GM11168 (cell line): ENCODE data around the gene PRAC2.
"Not testable (repeated sequence)": the region's sequence is repeated elsewhere in the genome, so short reads cannot be mapped to it uniquely, and the experiment has no call there.

ENCODE experiments used
- in situ Hi-C: fragments of 300-500 bp; cut with MboI; formaldehyde crosslinking; loops from one replicate; pipeline ENCODE4 v1.12.0; 2022; ENCODE audit warnings: low sequenced_read_pairs; ENCODE audit not compliant: unreplicated experiment

The PRAC2 gene

DNA sequence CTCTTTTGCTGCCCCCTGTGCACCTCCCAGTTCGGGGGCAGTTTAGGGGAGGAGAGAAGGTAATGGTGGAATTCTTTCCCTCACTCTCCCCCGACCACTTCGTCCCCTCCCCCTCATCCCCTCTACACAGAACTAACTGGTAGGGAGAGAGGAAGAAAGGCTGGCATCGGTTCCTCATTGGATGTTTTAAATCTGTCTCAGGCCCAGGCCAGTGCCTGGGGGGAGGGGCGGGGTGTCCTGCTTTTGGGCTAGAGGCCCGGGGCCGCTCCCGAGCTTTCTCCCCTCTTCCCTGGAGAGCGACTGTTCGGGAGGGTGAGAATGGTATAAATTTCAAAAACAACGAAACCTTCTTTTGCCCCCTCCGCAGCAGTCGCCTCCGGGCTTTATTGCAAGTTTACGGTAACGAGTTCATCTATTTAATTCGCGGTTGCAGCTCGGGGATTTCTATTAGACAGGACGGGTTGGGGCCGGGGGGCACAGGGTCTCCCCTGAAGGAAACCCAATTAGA lies at the start of gene PRAC2:
PRAC2 (plus strand) TSS at position 271 of the 508 bp plus-strand sequence. CDS start 1,226 bp downstream, outside the sequence.
- in situ Hi-C loops = no loop called here

DNA sequence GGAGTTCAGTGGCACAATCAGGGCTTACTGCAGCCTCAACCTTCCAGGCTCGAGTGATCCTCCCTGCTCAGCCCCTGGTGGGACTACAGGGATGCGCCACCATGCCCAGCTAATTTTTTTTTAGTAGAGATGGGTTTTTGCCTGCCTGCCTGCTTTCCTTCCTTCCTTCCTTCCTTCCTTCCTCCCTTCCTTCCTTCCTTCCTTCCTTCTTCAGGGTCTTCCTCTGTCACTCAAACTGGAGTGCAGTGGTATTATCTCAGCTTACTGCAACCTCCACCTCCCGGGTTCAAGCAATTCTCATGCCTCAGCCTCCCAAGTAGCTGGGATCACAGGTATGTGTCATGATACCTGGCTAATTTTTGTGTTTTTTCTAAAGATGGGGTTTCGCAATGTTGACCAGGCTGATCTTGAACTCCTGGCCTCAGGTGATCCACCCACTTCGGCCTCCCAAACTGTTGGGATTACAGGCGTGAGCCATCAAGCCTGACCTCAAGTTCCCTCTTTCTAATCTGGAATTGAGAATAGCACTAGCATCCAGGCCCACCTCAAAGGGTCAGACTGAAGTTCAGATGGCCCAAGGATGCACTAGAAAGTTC lies 45.9 kb upstream of the PRAC2 start:
- in situ Hi-C loops = loop anchor here (5.0 kb wide), 1 partner anchor 205 kb away; no protein-coding TSS in a partner anchor

DNA sequence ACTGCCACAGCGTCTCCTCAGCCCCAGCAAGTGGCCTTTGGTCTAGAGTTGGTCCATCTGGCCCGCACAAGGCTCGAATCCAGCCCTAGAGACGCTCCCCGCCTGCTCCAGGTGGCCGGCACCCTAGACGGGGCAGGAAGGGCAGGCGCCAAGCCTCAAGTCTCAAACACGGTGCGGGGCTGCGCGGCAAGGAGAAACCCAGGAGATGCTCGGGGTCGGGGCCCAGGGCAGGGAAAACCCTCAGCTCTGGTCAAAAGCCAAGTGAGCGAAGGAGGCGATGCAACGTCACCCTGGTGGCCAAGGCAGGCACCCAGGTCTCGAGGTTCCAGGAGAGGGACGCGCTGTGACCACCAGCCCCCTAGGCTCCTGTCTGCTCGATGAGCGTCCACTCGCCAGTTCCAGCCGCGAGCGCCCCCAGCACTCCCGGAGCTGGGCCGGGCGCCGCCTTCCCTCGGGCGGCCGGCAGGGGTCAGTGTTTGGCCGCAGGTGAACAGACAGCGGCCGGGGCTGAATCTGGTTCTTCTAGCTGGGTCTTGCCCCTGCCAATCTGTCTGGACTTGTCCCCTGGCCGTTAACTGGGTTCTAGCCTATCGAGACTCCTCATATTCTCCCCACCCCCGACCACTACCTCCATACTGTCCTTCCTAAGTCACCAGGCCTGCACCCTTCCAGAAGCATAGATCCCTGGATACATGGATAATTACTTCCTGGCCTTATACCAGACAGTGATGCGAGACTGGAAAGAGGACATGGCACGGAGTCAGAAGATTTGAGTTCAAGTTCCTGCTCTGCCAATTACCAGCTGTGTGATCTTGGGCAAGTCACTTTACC lies 44.6 kb upstream of the PRAC2 start:
- in situ Hi-C loops = loop anchor here (5.0 kb wide), 1 partner anchor 204 kb away; no protein-coding TSS in a partner anchor

DNA sequence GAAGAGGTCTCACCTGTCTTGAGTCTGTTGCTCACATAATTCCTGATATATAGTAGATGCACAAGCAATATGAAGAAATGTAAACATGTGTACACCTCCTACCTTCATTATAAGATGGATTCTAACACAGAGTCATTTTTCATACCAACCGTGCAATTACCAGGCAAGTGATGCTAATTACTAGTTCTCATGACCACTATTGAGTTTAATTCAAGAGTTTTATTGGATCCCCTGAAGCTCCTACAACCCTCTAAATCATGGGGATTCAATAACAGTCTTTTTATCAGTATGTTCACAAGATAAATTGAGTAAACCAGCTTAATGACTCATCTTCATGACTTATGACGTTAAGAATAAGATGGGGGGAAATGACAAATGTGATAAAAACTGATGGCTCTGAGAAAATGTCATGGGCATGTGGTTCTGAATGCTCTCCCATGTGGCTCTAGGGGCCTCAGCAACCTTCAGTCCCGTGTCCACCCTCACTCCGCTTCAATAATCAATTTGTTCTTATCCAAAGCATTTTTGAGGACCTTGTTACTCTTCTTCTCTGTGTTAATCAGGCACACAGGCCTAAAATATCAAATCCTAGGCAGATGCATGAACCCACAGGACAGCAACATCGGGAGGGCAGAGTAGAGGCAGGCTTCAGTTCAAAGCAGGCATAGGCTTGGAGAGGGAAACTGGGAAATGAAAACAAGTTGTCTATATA lies 43.4 kb upstream of the PRAC2 start:
- in situ Hi-C loops = loop anchor here (5.0 kb wide), 1 partner anchor 203 kb away; no protein-coding TSS in a partner anchor

- in situ Hi-C loops = no loop called here
Observed at GRCh38 chr17:48681609-48682008, 41.4 kb upstream of the PRAC2 start.

- in situ Hi-C loops = no loop called here
Observed at GRCh38 chr17:48690655-48691054, 32.3 kb upstream of the PRAC2 start.

DNA sequence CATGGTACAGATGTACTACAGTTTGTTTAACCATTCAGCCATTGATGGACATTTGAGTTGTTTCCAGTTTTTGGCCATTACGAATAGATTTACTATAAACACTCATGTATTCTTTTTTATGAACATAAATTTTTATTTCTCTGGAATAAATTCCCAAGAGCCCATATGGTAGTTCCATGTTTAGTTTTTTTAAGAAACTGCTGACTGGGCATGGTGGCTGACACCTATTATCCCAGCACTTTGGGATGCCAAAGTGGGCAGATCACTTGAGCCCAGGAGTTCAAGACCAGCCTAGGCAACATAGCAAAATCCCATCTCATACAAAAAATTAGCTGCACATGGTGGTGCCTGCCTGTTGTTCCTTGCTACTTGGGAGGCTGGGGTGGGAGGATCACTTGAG lies 30.9 kb upstream of the PRAC2 start:
- in situ Hi-C loops = no loop called here

DNA sequence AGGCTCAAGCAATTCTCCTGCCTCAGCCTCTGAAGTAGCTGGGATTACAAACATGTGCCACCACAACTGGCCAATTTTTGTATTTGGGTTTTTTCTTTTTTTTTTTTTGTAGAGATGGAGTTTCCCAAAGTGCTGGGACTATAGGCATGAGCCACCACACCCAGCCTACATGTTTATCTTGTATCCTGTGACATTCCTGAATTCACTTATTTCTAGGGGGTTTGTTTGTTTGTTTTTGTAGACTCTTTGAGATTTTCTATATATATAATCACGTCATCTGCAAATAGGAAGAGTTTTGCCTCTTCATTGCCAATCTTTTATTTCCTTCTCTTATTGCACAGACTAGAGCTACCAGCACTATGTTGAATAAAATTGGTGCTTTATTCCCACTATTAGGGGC lies 29.8 kb upstream of the PRAC2 start:
- in situ Hi-C loops = no loop called here

GRCh38 chr17:48701864-48702532 lies 21.0 kb upstream of the PRAC2 start:
- in situ Hi-C loops = no loop called here

DNA sequence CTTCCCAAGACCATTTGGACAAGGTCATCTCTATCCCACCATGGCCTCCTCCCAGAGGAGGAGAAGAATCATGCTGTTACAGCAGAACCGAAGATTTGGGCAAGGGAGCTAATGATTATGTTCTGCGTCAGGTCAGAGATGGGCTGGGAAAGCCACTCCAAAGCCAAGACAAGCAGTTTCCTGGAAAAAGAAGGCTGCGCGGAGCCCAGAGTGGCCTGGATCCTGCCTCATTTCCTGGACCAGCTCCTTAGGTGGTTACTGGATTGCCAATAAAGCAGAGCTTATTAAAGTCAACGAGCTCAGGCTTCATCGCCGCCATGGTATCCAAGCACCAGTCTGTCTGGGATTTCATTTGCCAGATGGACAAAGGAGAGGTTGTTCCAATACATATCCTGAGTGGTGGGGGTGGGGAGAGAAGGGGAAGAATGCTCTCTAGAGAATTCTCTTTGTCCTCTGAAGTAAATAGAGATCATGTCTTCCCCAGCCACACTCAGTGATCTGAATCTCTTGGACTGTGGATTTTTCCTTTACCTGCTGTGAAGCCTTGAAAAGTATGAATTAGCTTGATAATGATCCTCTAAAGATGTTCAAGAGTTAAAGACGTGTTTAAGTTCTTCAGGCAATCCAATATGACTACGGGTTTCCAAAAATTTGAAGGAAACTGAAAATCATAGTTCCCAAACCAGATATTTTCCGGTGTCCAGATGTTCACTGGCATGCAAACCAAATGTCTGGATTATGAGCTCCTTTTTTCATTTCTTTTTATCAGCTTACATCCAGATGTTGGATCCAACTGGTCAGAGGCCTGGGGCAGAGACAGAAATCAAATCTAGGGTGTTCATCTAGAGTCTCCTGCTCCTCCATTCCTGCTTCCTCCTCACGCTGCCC lies 18.4 kb upstream of the PRAC2 start:
- in situ Hi-C loops = no loop called here

DNA sequence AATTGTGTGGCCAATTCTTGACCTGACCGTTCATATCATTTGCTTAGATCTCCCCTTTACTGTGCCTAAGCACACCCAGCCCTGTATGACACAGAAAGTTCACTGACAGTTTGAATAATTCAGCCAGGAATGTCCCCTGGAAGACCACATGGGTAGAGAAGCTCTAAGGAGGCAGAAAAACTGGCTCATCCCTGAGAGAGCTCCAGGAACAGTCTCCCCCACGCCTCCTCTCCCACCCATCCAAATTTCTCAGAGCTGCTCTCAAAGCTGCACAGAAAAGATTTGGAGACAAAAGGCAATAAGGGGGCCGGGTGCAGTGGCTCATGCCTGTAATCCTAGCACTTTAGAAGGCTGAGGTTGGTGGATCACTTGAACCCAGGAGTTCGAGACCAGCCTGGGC lies 11.9 kb upstream of the PRAC2 start:
- in situ Hi-C loops = no loop called here

GRCh38 chr17:48715496-48716399 lies 7.2 kb upstream of the PRAC2 start:
- in situ Hi-C loops = no loop called here

GRCh38 chr17:48716549-48716948 lies 6.4 kb upstream of the PRAC2 start:
- in situ Hi-C loops = not testable (repeated sequence)

GRCh38 chr17:48717367-48718226 lies 5.4 kb upstream of the PRAC2 start:
- in situ Hi-C loops = no loop called here

DNA sequence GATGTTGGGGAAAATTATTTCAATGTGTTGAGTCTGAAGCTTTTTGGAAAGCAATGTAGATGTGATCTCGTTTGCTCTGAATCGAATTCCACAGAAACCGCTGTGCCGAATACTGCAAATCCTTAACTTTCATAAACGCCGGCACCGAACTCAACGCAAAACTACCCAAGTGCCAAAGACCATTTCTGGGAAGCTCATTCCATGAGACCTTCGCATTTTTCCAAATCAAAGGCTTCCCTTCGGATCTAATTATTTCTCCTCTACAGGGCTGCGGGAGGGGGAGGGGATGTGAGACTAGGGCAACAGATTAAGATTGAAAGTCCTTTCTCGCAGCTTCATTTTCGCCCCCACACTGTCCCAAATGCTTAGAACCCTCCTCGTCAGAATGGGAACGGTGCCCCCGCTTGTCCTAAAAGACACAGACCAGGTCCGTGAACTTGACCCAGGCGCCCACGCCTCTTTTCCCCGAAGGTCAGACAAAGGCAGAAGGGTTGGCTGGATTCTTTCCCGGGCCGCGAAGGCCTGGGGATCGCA lies 4.7 kb upstream of the PRAC2 start:
- in situ Hi-C loops = no loop called here

GRCh38 chr17:48718761-48719641 lies 4.0 kb upstream of the PRAC2 start:
- in situ Hi-C loops = no loop called here
